ENCODE data around the gene NQO1. TPM values are rescaled to one million over a fixed set of nuclear protein-coding genes. Genes with fewer than 3 reads are reported as not detected.
A peak's percentile ranks its signal among the peaks of the same experiment; 100 is the strongest.

NQO1 gene
- total and polyA plus RNA-seq, 9 of the 15 experiments (the other 6 are each of a cell fraction or from before 2014, with no cell fraction given): 96.7 to 198 (median 122) TPM

DNA sequence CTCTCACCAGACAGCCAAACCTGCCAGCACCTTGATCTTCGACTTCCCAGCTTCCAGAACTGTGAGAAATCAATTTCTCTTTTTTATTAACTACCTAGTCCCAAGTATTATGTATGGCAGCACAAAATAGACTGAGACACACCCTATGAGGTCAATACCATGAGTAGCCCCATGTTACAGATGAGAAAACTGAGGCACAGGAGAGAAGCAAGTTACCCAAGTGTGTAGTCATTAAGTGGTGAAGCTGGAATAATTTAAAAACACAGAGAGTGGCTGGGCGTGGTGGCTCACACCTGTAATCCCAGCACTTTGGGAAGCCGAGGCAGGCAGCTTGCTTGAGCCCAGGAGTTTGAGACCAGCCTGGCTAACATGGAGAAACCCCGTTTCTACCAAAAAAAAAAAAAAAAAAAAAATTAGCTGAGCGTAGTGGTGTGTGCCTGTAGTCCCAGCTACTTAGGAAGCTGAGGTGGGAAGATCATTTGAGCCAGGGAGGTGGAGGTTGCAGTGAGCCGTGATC, 4.9 kb downstream of the NQO1 start:
- peak overlapping the region; percentile 59; the same call in 2 of the 3 replicates for H3K27ac ChIP-seq (ENCODE audit: extremely low read depth, low read depth, low read length)
- peak overlapping the region; percentile 69 for H3K4me2 ChIP-seq (ENCODE audit: insufficient read depth, low read length)
- H3K4me3 ChIP-seq: no peak overlapping the region
- BruUV-seq (replicated peaks): no TSS peak
- ChIA-PET CTCF (ENCODE audit: low intra/inter-chr PET ratio) (no interaction called here), POLR2A (interaction anchor here (0.6 to 8.6 kb wide), 9 partner anchors 9 to 224 kb away, joined by 3 to 66 read pairs (median 5); partner anchors contain the start of gene NOB1)
- H2AFZ ChIP-seq (ENCODE audit: low read depth, low read length): peak overlapping the region; percentile 83
- no peaks in the 10 kb centered on the region for H3K9me3 ChIP-seq (replicated peaks; ENCODE audit: control insufficient read depth, insufficient read depth, low read depth, low read length)
- peak overlapping the region; percentile 52 to 81; a peak in 2 of 4 replicates for H3K9ac ChIP-seq (ENCODE audit: insufficient read depth in 1 of 2, low read depth in 2 of 2, low read length in 2 of 2)
- FAIRE-seq: no peak
- H3K4me1 ChIP-seq (replicated peaks in 1 of 2; ENCODE audit: control insufficient read depth in 2 of 2, insufficient read depth in 2 of 2, low read length in 2 of 2): peaks cover 17 to 28% of the 10 kb centered on the region in 2 experiments; a peak in 4 of 5 replicates
- intact Hi-C loops (cut with micrococcal nuclease): no loop called here
- H4K20me1 ChIP-seq (replicated peaks; ENCODE audit: control insufficient read depth, insufficient read depth, low read length): no peaks in the 10 kb centered on the region
- H3K27me3 ChIP-seq (ENCODE audit: control insufficient read depth in 2 of 2, insufficient read depth in 2 of 2, low read length in 2 of 2): no peaks in the 10 kb centered on the region; a peak in 1 of 5 replicates
- ATAC-seq: no peak
- H3K79me2 ChIP-seq (ENCODE audit: control insufficient read depth, insufficient read depth, low read length): peaks cover 34% of the 10 kb centered on the region
- DNase-seq (ENCODE audit: extremely low read depth in 1 of 4, low spot score in 3 of 4): no peak
- no peaks in the 10 kb centered on the region for H3K9me1 ChIP-seq (ENCODE audit: control insufficient read depth, insufficient read depth, low read length)
- H3K36me3 ChIP-seq (ENCODE audit: control insufficient read depth, insufficient read depth, low read length): peaks cover 26% of the 10 kb centered on the region; the same call in 1 of the 3 replicates
- in situ Hi-C loops (cut with MboI): no loop called here
- 59% methylated on average over 5 of the region's 6 CpGs for WGBS (ENCODE audit: insufficient coverage, low coverage, missing lambda C conversion rate)
- TF ChIP-seq BCOR (IDR thresholded peaks at IDR 0.05) (peak; percentile 82), PTBP1 (IDR thresholded peaks at IDR 0.05; ENCODE audit: low read depth, low read length) (no peak), ELF1 (tag; IDR thresholded peaks at IDR 0.05) (no peak), NUFIP1 (IDR thresholded peaks at IDR 0.05; ENCODE audit: partially characterized antibody) (no peak), EP400 (IDR thresholded peaks at IDR 0.05) (no peak), KDM1A (IDR thresholded peaks at IDR 0.05) (peak; percentile 55 to 69; a peak in 2 of 4 replicates), MCM3 (IDR thresholded peaks at IDR 0.05) (no peak), RBM25 (IDR thresholded peaks at IDR 0.05; ENCODE audit: low read depth, low read length, severe bottlenecking) (peak; percentile 83), NR3C1 (CRISPR knock-in tag; IDR thresholded peaks at IDR 0.05) (no peak), SRF (CRISPR knock-in tag; IDR thresholded peaks at IDR 0.05) (peak in 1 of 2 experiments; percentile 13; a peak in 1 of 4 replicates), SRSF7 (optimal IDR thresholded peaks at IDR 0.05; ENCODE audit: low read depth, low read length) (no peak), PCBP2 (IDR thresholded peaks at IDR 0.05; ENCODE audit: low read depth, low read length, poor library complexity, severe bottlenecking) (no peak), SMARCA5 (IDR thresholded peaks at IDR 0.05) (peak; percentile 58; the same call in 1 of the 2 replicates), RBM34 (IDR thresholded peaks at IDR 0.05; ENCODE audit: borderline replicate concordance, insufficient read depth, low read length) (no peak), ZNF79 (CRISPR knock-in tag; IDR thresholded peaks at IDR 0.05; ENCODE audit: low read depth) (no peak), ATF7 (IDR thresholded peaks at IDR 0.05) (0 out of 2 replicates have a peak, but pooled peaks have one; percentile 8)
- TF ChIP-seq, protein P1, sequence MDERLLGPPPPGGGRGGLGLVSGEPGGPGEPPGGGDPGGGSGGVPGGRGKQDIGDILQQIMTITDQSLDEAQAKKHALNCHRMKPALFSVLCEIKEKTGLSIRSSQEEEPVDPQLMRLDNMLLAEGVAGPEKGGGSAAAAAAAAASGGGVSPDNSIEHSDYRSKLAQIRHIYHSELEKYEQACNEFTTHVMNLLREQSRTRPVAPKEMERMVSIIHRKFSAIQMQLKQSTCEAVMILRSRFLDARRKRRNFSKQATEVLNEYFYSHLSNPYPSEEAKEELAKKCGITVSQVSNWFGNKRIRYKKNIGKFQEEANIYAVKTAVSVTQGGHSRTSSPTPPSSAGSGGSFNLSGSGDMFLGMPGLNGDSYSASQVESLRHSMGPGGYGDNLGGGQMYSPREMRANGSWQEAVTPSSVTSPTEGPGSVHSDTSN (CRISPR knock-in tag; IDR thresholded peaks at IDR 0.05; ENCODE audit: low read depth): no peak
- TF ChIP-seq, protein P1 (tag; conservative IDR thresholded peaks at IDR 0.05; ENCODE audit: low read depth): no peak
- TF ChIP-seq, protein P2, sequence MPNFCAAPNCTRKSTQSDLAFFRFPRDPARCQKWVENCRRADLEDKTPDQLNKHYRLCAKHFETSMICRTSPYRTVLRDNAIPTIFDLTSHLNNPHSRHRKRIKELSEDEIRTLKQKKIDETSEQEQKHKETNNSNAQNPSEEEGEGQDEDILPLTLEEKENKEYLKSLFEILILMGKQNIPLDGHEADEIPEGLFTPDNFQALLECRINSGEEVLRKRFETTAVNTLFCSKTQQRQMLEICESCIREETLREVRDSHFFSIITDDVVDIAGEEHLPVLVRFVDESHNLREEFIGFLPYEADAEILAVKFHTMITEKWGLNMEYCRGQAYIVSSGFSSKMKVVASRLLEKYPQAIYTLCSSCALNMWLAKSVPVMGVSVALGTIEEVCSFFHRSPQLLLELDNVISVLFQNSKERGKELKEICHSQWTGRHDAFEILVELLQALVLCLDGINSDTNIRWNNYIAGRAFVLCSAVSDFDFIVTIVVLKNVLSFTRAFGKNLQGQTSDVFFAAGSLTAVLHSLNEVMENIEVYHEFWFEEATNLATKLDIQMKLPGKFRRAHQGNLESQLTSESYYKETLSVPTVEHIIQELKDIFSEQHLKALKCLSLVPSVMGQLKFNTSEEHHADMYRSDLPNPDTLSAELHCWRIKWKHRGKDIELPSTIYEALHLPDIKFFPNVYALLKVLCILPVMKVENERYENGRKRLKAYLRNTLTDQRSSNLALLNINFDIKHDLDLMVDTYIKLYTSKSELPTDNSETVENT (CRISPR knock-in tag; IDR thresholded peaks at IDR 0.05): no peak

All from K562 (cell line).